Testis (tissue), 5 donors: Measurements from ENCODE around the gene C17orf67. TPM values are rescaled to one million over a fixed set of nuclear protein-coding genes. Genes with fewer than 3 reads are reported as not detected.

Source experiments
- DNase-seq: peaks from one replicate; pipeline ENCODE4 v3.0.0-alpha.2; 2019
- H3K27ac ChIP-seq, 2 donors: fragments of 200-600 bp; sonication (generic); one replicate each; pipeline ENCODE4 v1.5.1; 2019
- H3K27me3 ChIP-seq: fragments of 200-600 bp; sonication (generic); one replicate; pipeline ENCODE4 v1.5.1; 2019
- H3K36me3 ChIP-seq: fragments of 200-600 bp; sonication (generic); one replicate; pipeline ENCODE4 v1.5.1; 2017; ENCODE audit warnings: low read depth; ENCODE audit errors: missing control alignments
- H3K4me1 ChIP-seq: fragments of 200-600 bp; sonication (generic); one replicate; pipeline ENCODE4 v1.5.1; 2019
- H3K4me3 ChIP-seq, 2 donors: fragments of 200-600 bp; sonication (generic); one replicate each; pipeline ENCODE4 v1.5.1; 2017 to 2019
- H3K9me3 ChIP-seq: fragments of 200-600 bp; sonication (generic); one replicate; pipeline ENCODE4 v1.5.1; 2017
- POLR2A ChIP-seq: fragments of 450-650 bp; IDR thresholded peaks from one replicate; pipeline ENCODE4 v1.6.1; 2017; ENCODE audit warnings: antibody characterized with exemption, mild to moderate bottlenecking, moderate library complexity
- WGBS, 2 donors: methylation state at CpG; one replicate each; pipeline ENCODE4 v1.1.5; 2018; 5-methylcytosine and 5-hydroxymethylcytosine counted together
- intact Hi-C: fragments of 100-400 bp; cut with DNase I; formaldehyde crosslinking; loops from one replicate; pipeline ENCODE4 v1.15.1; 2023; ENCODE audit warnings: low total_unique reads
- long read RNA-seq, 2 donors: transcript quantifications; one replicate each; lab custom pipeline, GENCODE V29; 2026
- polyA plus RNA-seq: library from polyadenylated mRNA; stranded (reverse); fragments of 350-450 nt; fragmentation: Illumina TruSeq; extraction: RNeasy Lipid Tissue Mini Kit (QIAGEN cat#74804); gene quantifications from one replicate; pipeline ENCODE4 v1.2.3, GENCODE V29; 2014; ENCODE audit warnings: low read depth, low replicate concordance; ENCODE audit not compliant: insufficient read depth
- total RNA-seq, 2 donors: library from RNA; depleted of rRNA; stranded (reverse); fragments of >200 nt; gene quantifications; one replicate each; pipeline ENCODE4 v1.2.3, GENCODE V29; 2016
- TF ChIP-seq, protein P1 (sequence below), 3 experiments: fragments of 450-650 bp in 2 of 3; fragments of 200-600 bp in 1 of 3; sonication (generic) in 1 of 3; IDR thresholded peaks; one replicate each; pipeline ENCODE4 v1.5.1; 2016 to 2019; ENCODE audit warnings: antibody characterized with exemption in 3 of 3, mild to moderate bottlenecking in 2 of 3, moderate library complexity in 1 of 3

The C17orf67 gene, protein sequence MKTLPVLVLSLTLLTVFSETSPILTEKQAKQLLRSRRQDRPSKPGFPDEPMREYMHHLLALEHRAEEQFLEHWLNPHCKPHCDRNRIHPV
- total RNA-seq (1 to 10 TPM; 3.7 to 5.3 TPM), polyA plus RNA-seq (2.9 TPM)
- long read RNA-seq, donor 1, result 0 reads
- long read RNA-seq, donor 2, result 0 reads

DNA sequence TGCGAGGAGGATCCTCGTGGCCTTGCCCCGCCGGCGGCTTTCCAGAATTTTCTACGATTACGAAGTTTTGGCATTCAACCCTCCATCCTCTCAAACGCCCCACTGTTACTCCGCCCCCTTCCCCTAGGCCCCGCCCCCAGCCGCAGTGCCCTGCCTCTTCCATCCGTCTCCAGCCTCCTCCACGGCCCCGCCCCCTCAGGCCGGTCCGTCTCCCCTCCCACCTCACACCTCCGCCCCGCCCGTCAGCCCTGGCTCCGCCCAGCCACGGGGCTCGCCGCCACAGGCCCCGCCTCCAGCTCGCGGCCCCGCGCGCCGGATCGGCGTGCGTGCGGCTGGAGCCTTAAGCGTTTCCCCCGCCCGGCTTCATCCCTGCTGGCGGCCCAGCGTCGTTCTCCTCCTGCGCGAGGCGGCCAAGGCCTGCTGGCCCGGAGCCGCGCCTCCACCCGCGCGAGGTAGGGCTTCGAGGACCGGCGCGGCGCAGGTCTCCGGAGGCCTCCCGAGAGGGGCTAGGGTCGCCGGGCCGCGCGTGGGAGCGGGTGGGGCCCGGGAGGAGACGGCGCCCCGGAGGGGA lies at the start of gene C17orf67, which contains the start of gene DGKE:
C17orf67 (minus strand) TSS at position 112 of the 571 bp plus-strand sequence. CDS start 18,110 bp downstream, outside the sequence.
DGKE (plus strand) TSS at position 343 of the 571 bp plus-strand sequence. CDS start 645 bp downstream, outside the sequence.
- Histone ChIP-seq H3K27ac (peak within 1 kb of the TSS; percentile 88 to 97), H3K4me3 (peak within 1 kb of the TSS; percentile 79 to 89), H3K4me1 (peaks cover 7% of the 10 kb centered on the region), H3K9me3 (no peaks in the 10 kb centered on the region), H3K27me3 (no peaks in the 10 kb centered on the region), H3K36me3 (no peaks in the 10 kb centered on the region)
- DNase-seq, result peak; percentile 99
- no peak for TF ChIP-seq POLR2A
- TF ChIP-seq, protein P1, sequence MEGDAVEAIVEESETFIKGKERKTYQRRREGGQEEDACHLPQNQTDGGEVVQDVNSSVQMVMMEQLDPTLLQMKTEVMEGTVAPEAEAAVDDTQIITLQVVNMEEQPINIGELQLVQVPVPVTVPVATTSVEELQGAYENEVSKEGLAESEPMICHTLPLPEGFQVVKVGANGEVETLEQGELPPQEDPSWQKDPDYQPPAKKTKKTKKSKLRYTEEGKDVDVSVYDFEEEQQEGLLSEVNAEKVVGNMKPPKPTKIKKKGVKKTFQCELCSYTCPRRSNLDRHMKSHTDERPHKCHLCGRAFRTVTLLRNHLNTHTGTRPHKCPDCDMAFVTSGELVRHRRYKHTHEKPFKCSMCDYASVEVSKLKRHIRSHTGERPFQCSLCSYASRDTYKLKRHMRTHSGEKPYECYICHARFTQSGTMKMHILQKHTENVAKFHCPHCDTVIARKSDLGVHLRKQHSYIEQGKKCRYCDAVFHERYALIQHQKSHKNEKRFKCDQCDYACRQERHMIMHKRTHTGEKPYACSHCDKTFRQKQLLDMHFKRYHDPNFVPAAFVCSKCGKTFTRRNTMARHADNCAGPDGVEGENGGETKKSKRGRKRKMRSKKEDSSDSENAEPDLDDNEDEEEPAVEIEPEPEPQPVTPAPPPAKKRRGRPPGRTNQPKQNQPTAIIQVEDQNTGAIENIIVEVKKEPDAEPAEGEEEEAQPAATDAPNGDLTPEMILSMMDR (IDR thresholded peaks at IDR 0.05), result no peak
- WGBS, 2 donors, result 1% methylated on average over 66 of the region's 66 CpGs; no CpG with 5 or more reads in 1 of the 2 donors
- intact Hi-C loops, result no loop called here

DNA sequence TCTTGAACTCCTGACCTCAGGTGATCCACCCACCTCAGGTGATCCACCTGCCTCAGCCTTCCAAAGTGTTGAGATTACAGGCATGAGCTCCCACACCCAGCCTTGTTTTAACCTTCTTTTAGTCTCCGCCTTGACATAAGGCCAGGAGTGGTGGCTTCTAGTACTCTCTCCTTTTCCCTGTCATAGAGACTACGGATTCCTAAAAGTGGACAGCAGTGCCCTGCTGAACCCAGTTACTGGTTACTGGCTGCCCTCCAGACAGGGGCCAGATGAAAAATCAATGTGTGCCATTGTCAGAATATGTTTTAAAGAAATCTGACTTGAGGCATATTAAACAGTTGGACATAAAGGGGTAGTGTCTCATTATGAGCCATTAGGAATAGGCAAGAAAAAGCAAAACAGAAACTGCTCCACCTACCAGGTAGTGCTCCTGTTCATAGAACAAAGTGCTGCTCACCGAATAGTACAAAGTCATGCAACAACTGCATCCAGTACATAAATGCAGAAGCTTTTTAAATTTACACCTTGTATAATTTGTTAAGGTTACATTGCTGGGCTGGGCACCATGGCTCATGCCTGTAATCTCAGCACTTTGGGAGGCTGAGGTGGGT lies 48.1 kb upstream of the C17orf67 start:
- TF ChIP-seq, protein P1 (IDR thresholded peaks at IDR 0.05), result no peak
- TF ChIP-seq POLR2A, result no peak
- no peaks in the 10 kb centered on the region for H3K36me3 ChIP-seq
- DNase-seq, result no peak
- peaks cover 6% of the 10 kb centered on the region for H3K4me1 ChIP-seq
- intact Hi-C loops, result no loop called here
- no peak overlapping the region for H3K4me3 ChIP-seq
- 85 to 95% methylated on average over 3 of the region's 3 CpGs for WGBS, 2 donors
- no peak overlapping the region for H3K27ac ChIP-seq
- no peaks in the 10 kb centered on the region for H3K27me3 ChIP-seq
- H3K9me3 ChIP-seq, result no peaks in the 10 kb centered on the region

DNA sequence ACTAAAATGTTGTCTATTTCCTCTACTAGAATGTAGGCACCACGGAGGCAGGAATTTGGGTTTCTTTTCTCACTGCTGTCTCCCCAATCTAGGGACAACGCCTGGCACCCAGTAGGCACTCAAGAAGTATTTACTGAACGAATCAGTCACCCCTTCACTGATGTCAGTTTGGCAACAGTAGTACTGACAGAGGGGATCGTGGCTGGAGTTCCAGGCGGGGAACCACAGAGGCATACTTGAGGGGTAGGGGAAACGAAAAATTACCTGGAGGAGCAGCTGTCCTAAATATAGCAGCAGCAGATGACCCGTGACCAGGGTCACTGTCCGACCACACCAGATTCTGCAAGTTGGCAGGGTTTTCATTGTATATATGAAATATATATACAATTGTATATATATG lies 46.9 kb upstream of the C17orf67 start:
- Histone ChIP-seq H3K4me3 (no peak overlapping the region), H3K9me3 (no peaks in the 10 kb centered on the region), H3K36me3 (no peaks in the 10 kb centered on the region), H3K27me3 (no peaks in the 10 kb centered on the region), H3K4me1 (peaks cover 10% of the 10 kb centered on the region), H3K27ac (no peak overlapping the region)
- WGBS, 2 donors, result 85 to 88% methylated on average over 8 of the region's 8 CpGs
- TF ChIP-seq, protein P1 (IDR thresholded peaks at IDR 0.05), result no peak
- TF ChIP-seq POLR2A, result no peak
- intact Hi-C loops, result no loop called here
- no peak for DNase-seq

DNA sequence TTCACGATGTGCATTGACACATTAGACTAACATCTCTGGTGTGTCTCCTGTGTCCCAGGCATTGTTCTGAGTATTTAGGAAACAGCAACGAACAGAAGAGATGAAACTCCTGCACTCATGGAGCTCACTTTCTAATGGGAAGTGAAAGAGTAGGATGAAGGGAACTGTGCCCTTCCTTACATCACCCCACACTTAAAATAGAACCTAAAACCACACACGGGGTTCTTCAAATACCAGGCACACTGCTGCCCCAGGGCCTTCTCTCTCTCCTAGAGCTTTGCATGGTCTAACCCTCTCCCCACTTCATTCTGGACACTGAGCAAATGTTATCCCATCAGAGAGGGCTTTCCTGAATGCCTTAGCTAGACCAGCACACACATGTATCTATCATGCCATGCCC lies 46.4 kb upstream of the C17orf67 start:
- no peak overlapping the region for H3K4me3 ChIP-seq
- 74 to 85% methylated on average over 3 of the region's 3 CpGs for WGBS, 2 donors
- no peak overlapping the region for H3K27ac ChIP-seq
- no peaks in the 10 kb centered on the region for H3K27me3 ChIP-seq
- no peaks in the 10 kb centered on the region for H3K36me3 ChIP-seq
- intact Hi-C loops, result no loop called here
- H3K9me3 ChIP-seq, result no peaks in the 10 kb centered on the region
- DNase-seq, result no peak
- TF ChIP-seq POLR2A, result no peak
- TF ChIP-seq, protein P1 (IDR thresholded peaks at IDR 0.05), result no peak
- H3K4me1 ChIP-seq, result peaks cover 10% of the 10 kb centered on the region
